NB4 (cell line): ENCODE results near the gene PTGER4.
"Not testable (repeated sequence)": the region's sequence is repeated elsewhere in the genome, so short reads cannot be mapped to it uniquely, and the experiment has no call there.

Experiments used
- CTCF ChIP-seq: IDR thresholded peaks from one replicate; pipeline ENCODE4 v1.5.1; 2012; ENCODE audit warnings: low read depth, low read length
- MAX ChIP-seq: IDR thresholded peaks from 2 replicates; pipeline ENCODE4 v1.6.1; 2011; ENCODE audit warnings: low read depth, low read length
- MYC ChIP-seq: IDR thresholded peaks from 2 replicates; pipeline ENCODE4 v1.6.1; 2011; ENCODE audit warnings: low read depth, low read length
- POLR2A ChIP-seq: IDR thresholded peaks from 2 replicates; pipeline ENCODE4 v1.6.1; 2011; ENCODE audit warnings: mild to moderate bottlenecking; ENCODE audit not compliant: insufficient read length; ENCODE audit errors: extremely low read depth

- TF ChIP-seq MYC, CTCF, POLR2A, MAX: not testable (repeated sequence)
Measured at GRCh38 chr5:40705484-40705883, 25.8 kb downstream of the PTGER4 start.
